HepG2 (cell line): ENCODE results near the gene TNFAIP3. TPM values are rescaled to one million over a fixed set of nuclear protein-coding genes. Genes with fewer than 3 reads are reported as not detected.
A peak's percentile ranks its signal among the peaks of the same experiment; 100 is the strongest.

ENCODE experiments used
- FOXA1 ChIP-seq, 2 experiments: fragments of 450-650 bp in 1 of 2; sonication (generic) in 1 of 2; formaldehyde crosslinking in 1 of 2; IDR thresholded peaks; 2 replicates each; pipeline versions ENCODE4 v1.4.0 to v1.6.1; 2016 to 2020; ENCODE audit warnings: missing genetic modification reagents in 1 of 2
- FOXK1 ChIP-seq: sonication (generic); formaldehyde crosslinking; IDR thresholded peaks from 2 replicates; pipeline ENCODE4 v1.4.0; 2020; ENCODE audit warnings: low read depth, missing genetic modification reagents, borderline replicate concordance
- NFYC ChIP-seq: IDR thresholded peaks from 2 replicates; pipeline ENCODE4 v1.6.1; 2016; ENCODE audit warnings: missing genetic modification reagents, missing compliant biosample characterization
- RXRB ChIP-seq: IDR thresholded peaks from 2 replicates; pipeline ENCODE4 v1.6.1; 2016; ENCODE audit warnings: borderline replicate concordance, missing genetic modification reagents, missing compliant biosample characterization
- SOX5 ChIP-seq: IDR thresholded peaks from 2 replicates; pipeline ENCODE4 v1.6.1; 2016; ENCODE audit warnings: borderline replicate concordance
- SOX6 ChIP-seq, 2 experiments: fragments of 450-650 bp in 1 of 2; sonication (generic) in 1 of 2; formaldehyde crosslinking in 1 of 2; IDR thresholded peaks; 2 replicates each; pipeline versions ENCODE4 v1.4.0 to v1.6.1; 2017 to 2020; ENCODE audit warnings: antibody characterized with exemption in 1 of 2, mild to moderate bottlenecking in 1 of 2, missing genetic modification reagents in 1 of 2
- TARDBP ChIP-seq: sonication (generic); formaldehyde crosslinking; IDR thresholded peaks from 2 replicates; pipeline ENCODE4 v1.8.0; 2022; ENCODE audit warnings: mild to moderate bottlenecking, missing genetic modification reagents
- TFE3 ChIP-seq: IDR thresholded peaks from 2 replicates; pipeline ENCODE4 v1.6.1; 2016
- ZEB1 ChIP-seq: IDR thresholded peaks from 2 replicates; pipeline ENCODE4 v1.6.1; 2012; ENCODE audit warnings: mild to moderate bottlenecking, low read depth, inconsistent platforms; ENCODE audit not compliant: insufficient replicate concordance
- ZNF296 ChIP-seq: sonication (generic); formaldehyde crosslinking; conservative IDR thresholded peaks from 2 replicates; pipeline ENCODE4 v1.5.0; 2020; ENCODE audit warnings: mild to moderate bottlenecking, missing genetic modification reagents
- ZNF598 ChIP-seq: sonication (generic); formaldehyde crosslinking; IDR thresholded peaks from 2 replicates; pipeline ENCODE4 v1.5.1; 2020; ENCODE audit warnings: mild to moderate bottlenecking, missing genetic modification reagents, borderline replicate concordance
- ZNF605 ChIP-seq: sonication (generic); formaldehyde crosslinking; IDR thresholded peaks from 2 replicates; pipeline ENCODE4 v1.8.0; 2022; ENCODE audit warnings: mild to moderate bottlenecking, missing genetic modification reagents
- ZNF878 ChIP-seq: sonication (generic); formaldehyde crosslinking; IDR thresholded peaks from 2 replicates; pipeline ENCODE4 v1.8.1; 2023; ENCODE audit warnings: mild to moderate bottlenecking, missing genetic modification reagents, moderate library complexity
- polyA plus RNA-seq, 8 experiments: library from polyadenylated mRNA; depleted of rRNA in 3 of 8; stranded (reverse) in 7 of 8; unstranded in 1 of 8; fragments of >200 nt; fragmentation: Illumina TruSeq in 4 of 8; extraction: Trizol in 4 of 8; gene quantifications; 2 replicates each; pipeline versions ENCODE4 v1.2.1 to v1.2.3, GENCODE V29; 2011 to 2016; ENCODE audit warnings: low read depth in 4 of 8, missing spikeins in 1 of 8, mixed read lengths in 1 of 8; ENCODE audit not compliant: insufficient read depth in 1 of 8
- total RNA-seq, 5 experiments: library from RNA; depleted of rRNA; stranded (reverse); fragments of >200 nt; fragmentation: Illumina TruSeq; extraction: Trizol; gene quantifications; 2 replicates each; pipeline ENCODE4 v1.2.3, GENCODE V29; 2016; ENCODE audit warnings: low read depth in 1 of 5
- TF ChIP-seq, protein P1 (sequence below): IDR thresholded peaks from 2 replicates; pipeline ENCODE4 v1.6.1; 2016; ENCODE audit warnings: low read depth, missing genetic modification reagents, missing compliant biosample characterization
- TF ChIP-seq, protein P2 (sequence below): sonication (generic); formaldehyde crosslinking; IDR thresholded peaks from 2 replicates; pipeline ENCODE4 v1.5.0; 2020; ENCODE audit warnings: mild to moderate bottlenecking, missing genetic modification reagents, borderline replicate concordance
- TF ChIP-seq, protein P3 (sequence below): sonication (generic); formaldehyde crosslinking; IDR thresholded peaks from 2 replicates; pipeline ENCODE4 v1.8.1; 2023; ENCODE audit warnings: missing genetic modification reagents, inconsistent platforms, borderline replicate concordance

Gene TNFAIP3
- total and polyA plus RNA-seq, 2 of the 13 experiments (the other 11 are each of a cell fraction or from before 2014, with no cell fraction given) = 28.2 to 47.1 TPM

DNA sequence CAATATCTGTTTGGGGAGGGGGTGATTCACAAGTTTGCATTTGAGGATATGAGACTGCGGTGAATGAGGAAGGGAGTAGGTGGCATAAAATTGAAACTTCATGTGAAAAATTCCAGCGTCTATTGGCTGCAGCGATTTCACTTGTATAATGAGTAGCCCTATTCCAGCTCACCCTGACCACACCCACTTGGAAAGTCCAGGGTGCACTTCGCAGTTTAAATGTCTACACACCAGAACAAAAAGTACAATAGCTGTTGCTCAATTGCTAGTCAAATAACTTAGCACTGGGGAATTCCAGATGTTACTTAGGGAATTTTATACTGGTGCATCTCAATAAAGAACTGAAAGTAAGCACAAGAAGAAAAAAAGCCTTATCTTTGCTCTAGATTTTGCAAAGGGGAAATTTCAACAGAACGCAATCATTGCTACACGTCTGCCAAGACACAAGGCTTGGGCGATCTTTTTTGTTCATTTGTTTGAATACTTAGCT, 6.3 kb downstream of the TNFAIP3 start (continued):
- TF ChIP-seq, protein P1, sequence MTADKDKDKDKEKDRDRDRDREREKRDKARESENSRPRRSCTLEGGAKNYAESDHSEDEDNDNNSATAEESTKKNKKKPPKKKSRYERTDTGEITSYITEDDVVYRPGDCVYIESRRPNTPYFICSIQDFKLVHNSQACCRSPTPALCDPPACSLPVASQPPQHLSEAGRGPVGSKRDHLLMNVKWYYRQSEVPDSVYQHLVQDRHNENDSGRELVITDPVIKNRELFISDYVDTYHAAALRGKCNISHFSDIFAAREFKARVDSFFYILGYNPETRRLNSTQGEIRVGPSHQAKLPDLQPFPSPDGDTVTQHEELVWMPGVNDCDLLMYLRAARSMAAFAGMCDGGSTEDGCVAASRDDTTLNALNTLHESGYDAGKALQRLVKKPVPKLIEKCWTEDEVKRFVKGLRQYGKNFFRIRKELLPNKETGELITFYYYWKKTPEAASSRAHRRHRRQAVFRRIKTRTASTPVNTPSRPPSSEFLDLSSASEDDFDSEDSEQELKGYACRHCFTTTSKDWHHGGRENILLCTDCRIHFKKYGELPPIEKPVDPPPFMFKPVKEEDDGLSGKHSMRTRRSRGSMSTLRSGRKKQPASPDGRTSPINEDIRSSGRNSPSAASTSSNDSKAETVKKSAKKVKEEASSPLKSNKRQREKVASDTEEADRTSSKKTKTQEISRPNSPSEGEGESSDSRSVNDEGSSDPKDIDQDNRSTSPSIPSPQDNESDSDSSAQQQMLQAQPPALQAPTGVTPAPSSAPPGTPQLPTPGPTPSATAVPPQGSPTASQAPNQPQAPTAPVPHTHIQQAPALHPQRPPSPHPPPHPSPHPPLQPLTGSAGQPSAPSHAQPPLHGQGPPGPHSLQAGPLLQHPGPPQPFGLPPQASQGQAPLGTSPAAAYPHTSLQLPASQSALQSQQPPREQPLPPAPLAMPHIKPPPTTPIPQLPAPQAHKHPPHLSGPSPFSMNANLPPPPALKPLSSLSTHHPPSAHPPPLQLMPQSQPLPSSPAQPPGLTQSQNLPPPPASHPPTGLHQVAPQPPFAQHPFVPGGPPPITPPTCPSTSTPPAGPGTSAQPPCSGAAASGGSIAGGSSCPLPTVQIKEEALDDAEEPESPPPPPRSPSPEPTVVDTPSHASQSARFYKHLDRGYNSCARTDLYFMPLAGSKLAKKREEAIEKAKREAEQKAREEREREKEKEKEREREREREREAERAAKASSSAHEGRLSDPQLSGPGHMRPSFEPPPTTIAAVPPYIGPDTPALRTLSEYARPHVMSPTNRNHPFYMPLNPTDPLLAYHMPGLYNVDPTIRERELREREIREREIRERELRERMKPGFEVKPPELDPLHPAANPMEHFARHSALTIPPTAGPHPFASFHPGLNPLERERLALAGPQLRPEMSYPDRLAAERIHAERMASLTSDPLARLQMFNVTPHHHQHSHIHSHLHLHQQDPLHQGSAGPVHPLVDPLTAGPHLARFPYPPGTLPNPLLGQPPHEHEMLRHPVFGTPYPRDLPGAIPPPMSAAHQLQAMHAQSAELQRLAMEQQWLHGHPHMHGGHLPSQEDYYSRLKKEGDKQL = peak; percentile 52; the same call in 1 of the 2 replicates
- no peak for TF ChIP-seq FOXA1 (IDR thresholded peaks at IDR 0.05)
- TF ChIP-seq FOXA1 (CRISPR knock-in tag; IDR thresholded peaks at IDR 0.05) = peak; percentile 73
- TF ChIP-seq SOX6 (IDR thresholded peaks at IDR 0.05) = no peak
- TF ChIP-seq SOX6 (CRISPR knock-in tag; IDR thresholded peaks at IDR 0.05) = peak; percentile 100
- no peak for TF ChIP-seq ZNF598 (CRISPR knock-in tag)
- peak; percentile 53; the same call in 1 of the 2 replicates for TF ChIP-seq TARDBP
- TF ChIP-seq, protein P2, sequence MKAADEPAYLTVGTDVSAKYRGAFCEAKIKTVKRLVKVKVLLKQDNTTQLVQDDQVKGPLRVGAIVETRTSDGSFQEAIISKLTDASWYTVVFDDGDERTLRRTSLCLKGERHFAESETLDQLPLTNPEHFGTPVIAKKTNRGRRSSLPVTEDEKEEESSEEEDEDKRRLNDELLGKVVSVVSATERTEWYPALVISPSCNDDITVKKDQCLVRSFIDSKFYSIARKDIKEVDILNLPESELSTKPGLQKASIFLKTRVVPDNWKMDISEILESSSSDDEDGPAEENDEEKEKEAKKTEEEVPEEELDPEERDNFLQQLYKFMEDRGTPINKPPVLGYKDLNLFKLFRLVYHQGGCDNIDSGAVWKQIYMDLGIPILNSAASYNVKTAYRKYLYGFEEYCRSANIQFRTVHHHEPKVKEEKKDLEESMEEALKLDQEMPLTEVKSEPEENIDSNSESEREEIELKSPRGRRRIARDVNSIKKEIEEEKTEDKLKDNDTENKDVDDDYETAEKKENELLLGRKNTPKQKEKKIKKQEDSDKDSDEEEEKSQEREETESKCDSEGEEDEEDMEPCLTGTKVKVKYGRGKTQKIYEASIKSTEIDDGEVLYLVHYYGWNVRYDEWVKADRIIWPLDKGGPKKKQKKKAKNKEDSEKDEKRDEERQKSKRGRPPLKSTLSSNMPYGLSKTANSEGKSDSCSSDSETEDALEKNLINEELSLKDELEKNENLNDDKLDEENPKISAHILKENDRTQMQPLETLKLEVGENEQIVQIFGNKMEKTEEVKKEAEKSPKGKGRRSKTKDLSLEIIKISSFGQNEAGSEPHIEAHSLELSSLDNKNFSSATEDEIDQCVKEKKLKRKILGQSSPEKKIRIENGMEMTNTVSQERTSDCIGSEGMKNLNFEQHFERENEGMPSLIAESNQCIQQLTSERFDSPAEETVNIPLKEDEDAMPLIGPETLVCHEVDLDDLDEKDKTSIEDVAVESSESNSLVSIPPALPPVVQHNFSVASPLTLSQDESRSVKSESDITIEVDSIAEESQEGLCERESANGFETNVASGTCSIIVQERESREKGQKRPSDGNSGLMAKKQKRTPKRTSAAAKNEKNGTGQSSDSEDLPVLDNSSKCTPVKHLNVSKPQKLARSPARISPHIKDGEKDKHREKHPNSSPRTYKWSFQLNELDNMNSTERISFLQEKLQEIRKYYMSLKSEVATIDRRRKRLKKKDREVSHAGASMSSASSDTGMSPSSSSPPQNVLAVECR (CRISPR knock-in tag) = peak; percentile 61; the same call in 1 of the 2 replicates
- peak; percentile 78; the same call in 1 of the 2 replicates for TF ChIP-seq RXRB (CRISPR knock-in tag)
- peak; percentile 51 for TF ChIP-seq NFYC
- TF ChIP-seq, protein P3, sequence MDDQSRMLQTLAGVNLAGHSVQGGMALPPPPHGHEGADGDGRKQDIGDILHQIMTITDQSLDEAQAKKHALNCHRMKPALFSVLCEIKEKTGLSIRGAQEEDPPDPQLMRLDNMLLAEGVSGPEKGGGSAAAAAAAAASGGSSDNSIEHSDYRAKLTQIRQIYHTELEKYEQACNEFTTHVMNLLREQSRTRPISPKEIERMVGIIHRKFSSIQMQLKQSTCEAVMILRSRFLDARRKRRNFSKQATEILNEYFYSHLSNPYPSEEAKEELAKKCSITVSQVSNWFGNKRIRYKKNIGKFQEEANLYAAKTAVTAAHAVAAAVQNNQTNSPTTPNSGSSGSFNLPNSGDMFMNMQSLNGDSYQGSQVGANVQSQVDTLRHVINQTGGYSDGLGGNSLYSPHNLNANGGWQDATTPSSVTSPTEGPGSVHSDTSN = no peak
- no peak for TF ChIP-seq ZNF605 (CRISPR knock-in tag)
- peak; percentile 99 for TF ChIP-seq SOX5 (CRISPR knock-in tag)
- TF ChIP-seq FOXK1 (CRISPR knock-in tag) = peak; percentile 59; the same call in 1 of the 2 replicates
- TF ChIP-seq ZNF878 (CRISPR knock-in tag) = peak; percentile 83; the same call in 1 of the 2 replicates
- TF ChIP-seq TFE3 = peak; percentile 51; the same call in 1 of the 2 replicates
- TF ChIP-seq ZEB1 = peak; percentile 62
- TF ChIP-seq ZNF296 (CRISPR knock-in tag) = no peak
